Measurements from ENCODE around the gene TMEM51.

Gene TMEM51

GRCh38 chr1:15177710-15178166 lies 24.2 kb downstream of the TMEM51 start:
- no peak for DNase-seq (ENCODE audit: low read depth)

- DNase-seq (ENCODE audit: low read depth): no peak
Measured at GRCh38 chr1:15178571-15179484, 25.3 kb downstream of the TMEM51 start.

- DNase-seq (ENCODE audit: low read depth): no peak
Measured at GRCh38 chr1:15179485-15179883, 25.9 kb downstream of the TMEM51 start.

- DNase-seq (ENCODE audit: low read depth): no peak
Measured at GRCh38 chr1:15180189-15180588, 26.6 kb downstream of the TMEM51 start.

GRCh38 chr1:15180945-15181523 lies 27.5 kb downstream of the TMEM51 start:
- DNase-seq (ENCODE audit: low read depth): no peak

- no peak for DNase-seq (ENCODE audit: low read depth)
Measured at GRCh38 chr1:15181564-15181963, 28.0 kb downstream of the TMEM51 start.

- no peak for DNase-seq (ENCODE audit: low read depth)
Measured at GRCh38 chr1:15184436-15185241, 31.1 kb downstream of the TMEM51 start.

- no peak for DNase-seq (ENCODE audit: low read depth)
Measured at GRCh38 chr1:15185617-15186016, 32.1 kb downstream of the TMEM51 start.

- DNase-seq (ENCODE audit: low read depth): no peak
Measured at GRCh38 chr1:15186073-15186845, 32.7 kb downstream of the TMEM51 start.

GRCh38 chr1:15186846-15187151 lies 33.3 kb downstream of the TMEM51 start:
- DNase-seq (ENCODE audit: low read depth): no peak

GRCh38 chr1:15187175-15188129 lies 33.9 kb downstream of the TMEM51 start:
- no peak for DNase-seq (ENCODE audit: low read depth)

- DNase-seq (ENCODE audit: low read depth): no peak
Measured at GRCh38 chr1:15188130-15188524, 34.6 kb downstream of the TMEM51 start.

- no peak for DNase-seq (ENCODE audit: low read depth)
Measured at GRCh38 chr1:15188678-15189077, 35.1 kb downstream of the TMEM51 start.

- no peak for DNase-seq (ENCODE audit: low read depth)
Measured at GRCh38 chr1:15189692-15190370, 36.3 kb downstream of the TMEM51 start.

GRCh38 chr1:15191267-15191666 lies 37.7 kb downstream of the TMEM51 start:
- no peak for DNase-seq (ENCODE audit: low read depth)

GRCh38 chr1:15191770-15192169 lies 38.2 kb downstream of the TMEM51 start:
- no peak for DNase-seq (ENCODE audit: low read depth)

- DNase-seq (ENCODE audit: low read depth): no peak
Measured at GRCh38 chr1:15192916-15193550, 39.5 kb downstream of the TMEM51 start.

- DNase-seq (ENCODE audit: low read depth): no peak
Measured at GRCh38 chr1:15195420-15196052, 42.0 kb downstream of the TMEM51 start.

- no peak for DNase-seq (ENCODE audit: low read depth)
Measured at GRCh38 chr1:15196069-15196468, 42.5 kb downstream of the TMEM51 start.

Measured in activated T-cell treated with anti-CD3 and anti-CD28 coated beads for 1 hour (primary cell).